ENCODE results near the gene NHLH1. TPM values are rescaled to one million over a fixed set of nuclear protein-coding genes. Genes with fewer than 3 reads are reported as not detected.

Gene NHLH1
- total RNA-seq, 2 experiments from 2014 or later = 0.63 to 0.68 TPM

GRCh38 chr1:160412028-160412362, 45.1 kb downstream of the NHLH1 start:
- Histone ChIP-seq H3K36me3 (ENCODE audit: insufficient read depth, low read length) (no peaks in the 10 kb centered on the region), H3K4me1 (ENCODE audit: insufficient read depth, low read length, poor library complexity, severe bottlenecking) (no peaks in the 10 kb centered on the region), H3K4me3 (ENCODE audit: low read depth, low read length, poor library complexity, severe bottlenecking) (no peak overlapping the region), H2AFZ (ENCODE audit: low read length) (no peak overlapping the region), H3K9me3 (ENCODE audit: low read length) (no peaks in the 10 kb centered on the region), H3K9me2 (ENCODE audit: insufficient read depth, low read length) (no peaks in the 10 kb centered on the region), H3K27ac (ENCODE audit: low read depth, low read length, poor library complexity, severe bottlenecking) (no peak overlapping the region), H3K4me2 (ENCODE audit: low read length) (no peak overlapping the region), H3K79me2 (ENCODE audit: insufficient read depth, low read depth, low read length) (no peaks in the 10 kb centered on the region), H4K20me1 (ENCODE audit: insufficient read depth, low read length) (no peaks in the 10 kb centered on the region)
- POLR2A ChIA-PET = no interaction called here
- CTCF ChIA-PET (ENCODE audit: unreplicated experiment) = interaction anchor here (0.6 kb wide), 1 partner anchor 32 kb away, joined by 3 read pairs; no protein-coding TSS in a partner anchor
- intact Hi-C loops (cut with micrococcal nuclease; ENCODE audit: unreplicated experiment) = no loop called here
- BruUV-seq (replicated peaks) = no TSS peak
- TF ChIP-seq EZH2phosphoT487 (IDR thresholded peaks at IDR 0.05; ENCODE audit: borderline replicate concordance, low read depth, low read length) = no peak
- no peak for TF ChIP-seq CTCF (conservative IDR thresholded peaks at IDR 0.05; ENCODE audit: low read length)
- DNase-seq (ENCODE audit: low spot score) = no peak

GRCh38 chr1:160413716-160414115, 46.8 kb downstream of the NHLH1 start:
- Histone ChIP-seq H3K4me3 (ENCODE audit: low read depth, low read length, poor library complexity, severe bottlenecking) (no peak overlapping the region), H3K4me2 (ENCODE audit: low read length) (no peak overlapping the region), H3K36me3 (ENCODE audit: insufficient read depth, low read length) (no peaks in the 10 kb centered on the region), H3K9me2 (ENCODE audit: insufficient read depth, low read length) (no peaks in the 10 kb centered on the region), H4K20me1 (ENCODE audit: insufficient read depth, low read length) (no peaks in the 10 kb centered on the region), H3K27ac (ENCODE audit: low read depth, low read length, poor library complexity, severe bottlenecking) (no peak overlapping the region), H3K4me1 (ENCODE audit: insufficient read depth, low read length, poor library complexity, severe bottlenecking) (no peaks in the 10 kb centered on the region), H3K79me2 (ENCODE audit: insufficient read depth, low read depth, low read length) (no peaks in the 10 kb centered on the region), H2AFZ (ENCODE audit: low read length) (no peak overlapping the region), H3K9me3 (ENCODE audit: low read length) (no peaks in the 10 kb centered on the region)
- POLR2A ChIA-PET = interaction anchor here (0.6 to 0.7 kb wide), 3 partner anchors 9 to 73 kb away, joined by 3 read pairs; no protein-coding TSS in a partner anchor
- no peak for DNase-seq (ENCODE audit: low spot score)
- CTCF ChIA-PET (ENCODE audit: unreplicated experiment) = no interaction called here
- TF ChIP-seq CTCF (conservative IDR thresholded peaks at IDR 0.05; ENCODE audit: low read length) (no peak), EZH2phosphoT487 (IDR thresholded peaks at IDR 0.05; ENCODE audit: borderline replicate concordance, low read depth, low read length) (no peak)
- intact Hi-C loops (cut with micrococcal nuclease; ENCODE audit: unreplicated experiment) = no loop called here
- no TSS peak for BruUV-seq (replicated peaks)

- no peak overlapping the region for H2AFZ ChIP-seq (ENCODE audit: low read length)
- no peak overlapping the region for H3K4me2 ChIP-seq (ENCODE audit: low read length)
- H4K20me1 ChIP-seq (ENCODE audit: insufficient read depth, low read length) = no peaks in the 10 kb centered on the region
- no peaks in the 10 kb centered on the region for H3K4me1 ChIP-seq (ENCODE audit: insufficient read depth, low read length, poor library complexity, severe bottlenecking)
- ChIA-PET CTCF (ENCODE audit: unreplicated experiment) (no interaction called here), POLR2A (no interaction called here)
- no peaks in the 10 kb centered on the region for H3K9me2 ChIP-seq (ENCODE audit: insufficient read depth, low read length)
- no TSS peak for BruUV-seq (replicated peaks)
- no peak overlapping the region for H3K27ac ChIP-seq (ENCODE audit: low read depth, low read length, poor library complexity, severe bottlenecking)
- DNase-seq (ENCODE audit: low spot score) = no peak
- H3K79me2 ChIP-seq (ENCODE audit: insufficient read depth, low read depth, low read length) = no peaks in the 10 kb centered on the region
- no peak overlapping the region for H3K4me3 ChIP-seq (ENCODE audit: low read depth, low read length, poor library complexity, severe bottlenecking)
- H3K9me3 ChIP-seq (ENCODE audit: low read length) = no peaks in the 10 kb centered on the region
- no peak for TF ChIP-seq EZH2phosphoT487 (IDR thresholded peaks at IDR 0.05; ENCODE audit: borderline replicate concordance, low read depth, low read length)
- TF ChIP-seq CTCF (conservative IDR thresholded peaks at IDR 0.05; ENCODE audit: low read length) = no peak
- intact Hi-C loops (cut with micrococcal nuclease; ENCODE audit: unreplicated experiment) = no loop called here
- no peaks in the 10 kb centered on the region for H3K36me3 ChIP-seq (ENCODE audit: insufficient read depth, low read length)
Observed at GRCh38 chr1:160414881-160415280, 48.0 kb downstream of the NHLH1 start.

Data from OCI-LY7 (cell line).